IMR-90 (cell line): ENCODE results near the gene KCNAB3. TPM values are rescaled to one million over a fixed set of nuclear protein-coding genes. Genes with fewer than 3 reads are reported as not detected.

Experiments
- ATAC-seq: fragments of 200-7000 bp; cut with Tn5 transposase; 2 replicates; pipeline ENCODE4 v1.9.1; 2020; ENCODE audit warnings: low read depth, mild to moderate bottlenecking, moderate library complexity
- BruUV-seq: library from RNA; stranded (reverse); fragments of 400-500 nt; replicated peaks from 2 replicates; lab custom pipeline; 2021; lab: Mats Ljungman, UMichigan
- CTCF ChIA-PET: fragments of 300-600 bp; formaldehyde crosslinking; extraction: SDS; loops from one replicate; lab custom pipeline; 2021; ENCODE audit warnings: antibody characterized with exemption; lab: Yijun Ruan, JAX
- POLR2A ChIA-PET: fragments of 300-600 bp; sonication (Branson Sonifier 250); formaldehyde crosslinking; loops from one replicate; lab custom pipeline; 2022; ENCODE audit warnings: antibody characterized with exemption; ENCODE audit not compliant: unreplicated experiment; lab: Charles Lee
- DNase-seq: peaks from one replicate; pipeline ENCODE4 v3.0.0; 2013
- H2AFZ ChIP-seq: replicated peaks from 2 replicates; pipeline ENCODE3; 2013; ENCODE audit warnings: low read length, mild to moderate bottlenecking; ENCODE audit not compliant: poor library complexity
- H2AK5ac ChIP-seq: 2 replicates; pipeline ENCODE4 v1.6.1; 2013; ENCODE audit warnings: low read depth, low read length, inconsistent platforms
- H2AK9ac ChIP-seq: replicated peaks from 2 replicates; pipeline ENCODE3; 2013; ENCODE audit warnings: mild to moderate bottlenecking, low read depth, low read length, moderate library complexity; ENCODE audit not compliant: poor library complexity
- H2BK120ac ChIP-seq: 2 replicates; pipeline ENCODE4 v1.6.1; 2013; ENCODE audit warnings: low read depth, low read length, inconsistent platforms
- H2BK15ac ChIP-seq: 3 replicates; pipeline ENCODE4 v1.6.1; 2013; ENCODE audit warnings: low read depth, low read length, inconsistent platforms
- H2BK20ac ChIP-seq: 2 replicates; pipeline ENCODE4 v1.6.1; 2013; ENCODE audit warnings: low read depth, mild to moderate bottlenecking, inconsistent platforms, low read length, moderate library complexity
- H2BK5ac ChIP-seq: 2 replicates; pipeline ENCODE4 v1.6.1; 2013; ENCODE audit warnings: mild to moderate bottlenecking, low read depth, low read length, inconsistent platforms; ENCODE audit not compliant: poor library complexity, severe bottlenecking
- H3K14ac ChIP-seq: replicated peaks from 2 replicates; pipeline ENCODE4 v1.6.1; 2013; ENCODE audit warnings: low read depth, low read length, inconsistent platforms
- H3K18ac ChIP-seq: 2 replicates; pipeline ENCODE4 v1.6.1; 2013; ENCODE audit warnings: low read depth, low read length, control low read depth
- H3K23ac ChIP-seq: 2 replicates; pipeline ENCODE4 v1.6.1; 2013; ENCODE audit warnings: low read depth, low read length, inconsistent platforms
- H3K27ac ChIP-seq: 2 replicates; pipeline ENCODE4 v1.5.1; 2013; ENCODE audit warnings: mild to moderate bottlenecking, control low read depth, low read length; ENCODE audit not compliant: insufficient read depth
- H3K27me3 ChIP-seq: 2 replicates; pipeline ENCODE4 v1.6.1; 2013; ENCODE audit warnings: low read length; ENCODE audit not compliant: control insufficient read depth, insufficient read depth
- H3K36me3 ChIP-seq: 2 replicates; pipeline ENCODE4 v1.6.1; 2013; ENCODE audit warnings: low read length, mixed read lengths; ENCODE audit not compliant: control insufficient read depth, insufficient read depth
- H3K4ac ChIP-seq: 2 replicates; pipeline ENCODE4 v1.6.1; 2013; ENCODE audit warnings: low read depth, low read length, inconsistent platforms
- H3K4me1 ChIP-seq: 2 replicates; pipeline ENCODE4 v1.6.1; 2013; ENCODE audit warnings: low read length, mixed read lengths; ENCODE audit not compliant: control insufficient read depth, insufficient read depth
- H3K4me2 ChIP-seq: 2 replicates; pipeline ENCODE4 v1.6.1; 2013; ENCODE audit warnings: low read depth, mild to moderate bottlenecking, control low read depth, low read length, moderate library complexity
- H3K4me3 ChIP-seq: 2 replicates; pipeline ENCODE4 v1.5.1; 2013; ENCODE audit warnings: low read depth, mild to moderate bottlenecking, control low read depth, low read length, moderate library complexity; ENCODE audit not compliant: insufficient read depth
- H3K56ac ChIP-seq: 2 replicates; pipeline ENCODE4 v1.6.1; 2013; ENCODE audit warnings: low read length, inconsistent platforms; ENCODE audit not compliant: insufficient read depth; ENCODE audit errors: extremely low read depth
- H3K79me1 ChIP-seq, 2 experiments: 2 replicates each; pipeline ENCODE4 v1.6.1; 2013; ENCODE audit warnings: low read length in 2 of 2, inconsistent platforms in 1 of 2, low read depth in 1 of 2
- H3K9ac ChIP-seq: 2 replicates; pipeline ENCODE4 v1.6.1; 2013; ENCODE audit warnings: low read depth, low read length, control low read depth
- H3K9me1 ChIP-seq: 2 replicates; pipeline ENCODE4 v1.6.1; 2013; ENCODE audit warnings: low read length, inconsistent platforms; ENCODE audit not compliant: insufficient read depth
- H3K9me3 ChIP-seq: 2 replicates; pipeline ENCODE4 v1.6.1; 2013; ENCODE audit warnings: low read length; ENCODE audit not compliant: control insufficient read depth, insufficient read depth
- H4K20me1 ChIP-seq: 2 replicates; pipeline ENCODE4 v1.6.1; 2013; ENCODE audit warnings: low read length, inconsistent platforms; ENCODE audit not compliant: insufficient read depth
- H4K5ac ChIP-seq: 2 replicates; pipeline ENCODE4 v1.6.1; 2013; ENCODE audit warnings: mild to moderate bottlenecking, low read depth, low read length, control low read depth
- H4K8ac ChIP-seq, 2 experiments: 2 replicates each; pipeline ENCODE4 v1.6.1; 2013; ENCODE audit warnings: low read depth in 2 of 2, low read length in 2 of 2, control low read depth in 1 of 2, inconsistent platforms in 1 of 2
- H4K91ac ChIP-seq: 2 replicates; pipeline ENCODE4 v1.6.1; 2013; ENCODE audit warnings: low read depth, low read length, inconsistent platforms; ENCODE audit not compliant: insufficient read depth
- CEBPB ChIP-seq: IDR thresholded peaks from 2 replicates; pipeline ENCODE4 v1.6.1; 2012; ENCODE audit warnings: low read depth, low read length, improper control_type of control experiment
- MXI1 ChIP-seq: IDR thresholded peaks from 2 replicates; pipeline ENCODE4 v1.6.1; 2012; ENCODE audit warnings: low read depth, mild to moderate bottlenecking, low read length, moderate library complexity, borderline replicate concordance
- POLR2A ChIP-seq: IDR thresholded peaks from 2 replicates; pipeline ENCODE4 v1.6.1; 2012; ENCODE audit warnings: mild to moderate bottlenecking, low read depth, low read length
- RAD21 ChIP-seq: IDR thresholded peaks from 2 replicates; pipeline ENCODE4 v1.6.1; 2012; ENCODE audit warnings: low read length, improper control_type of control experiment
- SMC3 ChIP-seq: fragments of 150-350 bp; IDR thresholded peaks from 2 replicates; pipeline ENCODE4 v1.6.1; 2016; ENCODE audit warnings: low read depth, mild to moderate bottlenecking, antibody characterized with exemption, low read length, moderate library complexity
- USF2 ChIP-seq: fragments of 150-350 bp; IDR thresholded peaks from 2 replicates; pipeline ENCODE4 v1.6.1; 2017; ENCODE audit warnings: mild to moderate bottlenecking, antibody characterized with exemption, low read length, low read depth
- dilution Hi-C: fragments of 300-500 bp; cut with HindIII; formaldehyde crosslinking; loops from one replicate; pipeline ENCODE4 v1.14.3; 2018; ENCODE audit warnings: low sequenced_read_pairs; ENCODE audit not compliant: unreplicated experiment
- in situ Hi-C: fragments of 300-500 bp; cut with MboI; formaldehyde crosslinking; loops from 3 replicates; pipeline ENCODE4 v1.14.3; 2019; ENCODE audit warnings: low sequenced_read_pairs, inconsistent platforms, mixed read lengths
- intact Hi-C: fragments of 100-400 bp; cut with micrococcal nuclease; formaldehyde crosslinking; loops from 2 replicates; pipeline ENCODE4 v1.10.0; 2022
- polyA plus RNA-seq, 3 experiments: library from polyadenylated mRNA; depleted of rRNA; stranded (reverse); fragments of >200 nt; gene quantifications; 2 replicates each; pipeline ENCODE4 v1.2.3, GENCODE V29; 2012; ENCODE audit warnings: low replicate concordance in 1 of 3
- total RNA-seq: library from RNA; depleted of rRNA; stranded (reverse); fragments of >200 nt; gene quantifications from 2 replicates; pipeline ENCODE4 v1.2.3, GENCODE V29; 2012
- TF ChIP-seq, protein P1 (sequence below): conservative IDR thresholded peaks from 2 replicates; pipeline ENCODE4 v1.5.1; 2012; ENCODE audit warnings: mild to moderate bottlenecking, low read depth, low read length, improper control_type of control experiment

KCNAB3 gene
- total and polyA plus RNA-seq, 2 of the 4 experiments (the other 2 are of a cell fraction) = 0.36 to 4.2 TPM

- dilution Hi-C loops = no loop called here
- POLR2A ChIA-PET = no interaction called here
- no peak overlapping the region for H2BK20ac ChIP-seq
Observed at GRCh38 chr17:7935859-7936258, 6.2 kb upstream of the KCNAB3 start.

More at GRCh38 chr17:7935859-7936258, 6.2 kb upstream of the KCNAB3 start:
- no peak for ATAC-seq
- Histone ChIP-seq H3K36me3 (peaks cover 27% of the 10 kb centered on the region), H2BK120ac (no peak overlapping the region), H3K9me1 (peaks cover 2% of the 10 kb centered on the region), H4K5ac (no peak overlapping the region), H3K23ac (no peak overlapping the region), H3K9me3 (no peaks in the 10 kb centered on the region), H3K9ac (no peak overlapping the region), H3K4ac (no peak overlapping the region), H2AK9ac (no peak overlapping the region), H4K91ac (no peak overlapping the region), H3K56ac (no peak overlapping the region), H4K8ac (no peak overlapping the region), H3K27ac (no peak overlapping the region), H2BK15ac (no peak overlapping the region), H3K79me1 (peaks cover 38 to 60% of the 10 kb centered on the region in 2 experiments), H2BK5ac (no peak overlapping the region), H3K18ac (no peak overlapping the region), H2AFZ (no peak overlapping the region), H2AK5ac (no peak overlapping the region), H3K4me2 (no peak overlapping the region), H3K27me3 (no peaks in the 10 kb centered on the region), H3K4me1 (peaks cover 4% of the 10 kb centered on the region; the same call in 1 of the 2 replicates), H4K20me1 (no peaks in the 10 kb centered on the region; the same call in 1 of the 2 replicates), H3K4me3 (no peak overlapping the region), H3K14ac (no peak overlapping the region)
- in situ Hi-C loops (no loop called here), intact Hi-C loops (no loop called here)
- BruUV-seq = no TSS peak
- TF ChIP-seq CEBPB (no peak), USF2 (no peak), POLR2A (no peak), MXI1 (no peak), SMC3 (no peak), RAD21 (no peak)
- TF ChIP-seq, protein P1, sequence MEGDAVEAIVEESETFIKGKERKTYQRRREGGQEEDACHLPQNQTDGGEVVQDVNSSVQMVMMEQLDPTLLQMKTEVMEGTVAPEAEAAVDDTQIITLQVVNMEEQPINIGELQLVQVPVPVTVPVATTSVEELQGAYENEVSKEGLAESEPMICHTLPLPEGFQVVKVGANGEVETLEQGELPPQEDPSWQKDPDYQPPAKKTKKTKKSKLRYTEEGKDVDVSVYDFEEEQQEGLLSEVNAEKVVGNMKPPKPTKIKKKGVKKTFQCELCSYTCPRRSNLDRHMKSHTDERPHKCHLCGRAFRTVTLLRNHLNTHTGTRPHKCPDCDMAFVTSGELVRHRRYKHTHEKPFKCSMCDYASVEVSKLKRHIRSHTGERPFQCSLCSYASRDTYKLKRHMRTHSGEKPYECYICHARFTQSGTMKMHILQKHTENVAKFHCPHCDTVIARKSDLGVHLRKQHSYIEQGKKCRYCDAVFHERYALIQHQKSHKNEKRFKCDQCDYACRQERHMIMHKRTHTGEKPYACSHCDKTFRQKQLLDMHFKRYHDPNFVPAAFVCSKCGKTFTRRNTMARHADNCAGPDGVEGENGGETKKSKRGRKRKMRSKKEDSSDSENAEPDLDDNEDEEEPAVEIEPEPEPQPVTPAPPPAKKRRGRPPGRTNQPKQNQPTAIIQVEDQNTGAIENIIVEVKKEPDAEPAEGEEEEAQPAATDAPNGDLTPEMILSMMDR = no peak
- CTCF ChIA-PET = no interaction called here
- no peak for DNase-seq
